Sigmoid colon (tissue), 4 donors: ENCODE results near the gene SCLY.

Experiments
- EP300 ChIP-seq, 4 donors: sonication (generic); formaldehyde crosslinking; IDR thresholded peaks; one replicate each; pipeline ENCODE4 v1.6.1; 2017; ENCODE audit warnings: antibody characterized with exemption in 4 of 4
- POLR2A ChIP-seq, 2 donors: fragments of 450-650 bp; IDR thresholded peaks; one replicate each; pipeline ENCODE4 v1.6.1; 2016; ENCODE audit warnings: antibody characterized with exemption in 2 of 2, mild to moderate bottlenecking in 2 of 2, moderate library complexity in 2 of 2
- POLR2AphosphoS5 ChIP-seq, 4 donors: sonication (generic); formaldehyde crosslinking; IDR thresholded peaks; one replicate each; pipeline ENCODE4 v1.6.1; 2017; ENCODE audit warnings: antibody characterized with exemption in 4 of 4
- TF ChIP-seq, protein P1 (sequence below), 4 experiments: fragments of 450-650 bp in 3 of 4; fragments of 200-600 bp in 1 of 4; IDR thresholded peaks; one replicate each; pipeline ENCODE4 v1.5.1; 2016 to 2019; ENCODE audit warnings: antibody characterized with exemption in 4 of 4, mild to moderate bottlenecking in 3 of 4, moderate library complexity in 2 of 4

DNA sequence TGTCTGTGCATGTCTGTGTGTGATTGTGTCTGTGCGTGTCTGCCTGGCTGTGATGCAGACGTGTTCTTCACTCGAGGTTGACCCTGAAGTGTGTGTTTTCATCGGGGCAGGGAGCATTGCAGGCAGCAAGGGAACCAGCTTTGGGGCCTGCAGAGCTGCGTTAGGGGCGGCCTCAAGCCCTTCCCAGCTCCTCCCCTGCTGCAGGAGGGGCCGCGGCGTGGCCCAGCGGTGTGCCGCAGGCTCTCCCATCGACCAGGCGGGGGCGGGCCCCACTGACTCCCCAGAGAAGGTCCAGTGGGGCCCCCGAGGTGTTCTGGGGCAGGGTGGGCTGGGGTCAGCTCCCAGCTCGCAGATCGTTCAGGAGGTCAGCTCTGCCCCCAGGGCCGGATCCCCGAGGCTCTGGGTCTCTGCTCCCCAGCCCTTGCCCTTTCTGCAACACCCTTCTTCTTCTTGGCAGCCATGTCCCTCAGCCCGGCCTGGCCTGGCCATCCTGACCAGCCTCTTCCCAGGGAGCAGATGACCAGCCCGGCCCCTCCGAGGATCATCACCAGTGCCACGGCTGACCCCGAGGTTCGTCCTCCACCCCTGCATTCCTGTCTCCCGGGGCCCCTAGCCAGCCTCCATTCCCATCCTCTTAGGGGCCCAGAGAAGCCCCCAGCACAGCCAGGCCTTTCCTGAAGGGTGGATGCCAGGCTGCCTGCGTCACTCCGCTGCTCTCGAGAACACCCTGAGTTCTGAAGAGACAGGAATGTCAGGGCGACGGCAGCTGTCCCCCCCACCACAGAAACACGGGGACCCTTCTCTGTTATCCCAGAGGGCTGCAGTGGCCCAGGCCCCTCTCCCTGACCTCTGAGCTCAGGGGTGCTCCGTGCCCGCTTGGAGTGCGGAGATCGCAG, 66.6 kb downstream of the SCLY start:
- TF ChIP-seq, protein P1, sequence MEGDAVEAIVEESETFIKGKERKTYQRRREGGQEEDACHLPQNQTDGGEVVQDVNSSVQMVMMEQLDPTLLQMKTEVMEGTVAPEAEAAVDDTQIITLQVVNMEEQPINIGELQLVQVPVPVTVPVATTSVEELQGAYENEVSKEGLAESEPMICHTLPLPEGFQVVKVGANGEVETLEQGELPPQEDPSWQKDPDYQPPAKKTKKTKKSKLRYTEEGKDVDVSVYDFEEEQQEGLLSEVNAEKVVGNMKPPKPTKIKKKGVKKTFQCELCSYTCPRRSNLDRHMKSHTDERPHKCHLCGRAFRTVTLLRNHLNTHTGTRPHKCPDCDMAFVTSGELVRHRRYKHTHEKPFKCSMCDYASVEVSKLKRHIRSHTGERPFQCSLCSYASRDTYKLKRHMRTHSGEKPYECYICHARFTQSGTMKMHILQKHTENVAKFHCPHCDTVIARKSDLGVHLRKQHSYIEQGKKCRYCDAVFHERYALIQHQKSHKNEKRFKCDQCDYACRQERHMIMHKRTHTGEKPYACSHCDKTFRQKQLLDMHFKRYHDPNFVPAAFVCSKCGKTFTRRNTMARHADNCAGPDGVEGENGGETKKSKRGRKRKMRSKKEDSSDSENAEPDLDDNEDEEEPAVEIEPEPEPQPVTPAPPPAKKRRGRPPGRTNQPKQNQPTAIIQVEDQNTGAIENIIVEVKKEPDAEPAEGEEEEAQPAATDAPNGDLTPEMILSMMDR (IDR thresholded peaks at IDR 0.05), result no peak
- TF ChIP-seq POLR2AphosphoS5 (IDR thresholded peaks at IDR 0.05), result no peak
- no peak for TF ChIP-seq EP300 (IDR thresholded peaks at IDR 0.05)
- TF ChIP-seq POLR2A (IDR thresholded peaks at IDR 0.05), result no peak
